Testis (tissue), 3 donors: Measurements from ENCODE around the gene LRRC42. TPM values are rescaled to one million over a fixed set of nuclear protein-coding genes. Genes with fewer than 3 reads are reported as not detected.

Source experiments
- DNase-seq: peaks from one replicate; pipeline ENCODE4 v3.0.0-alpha.2; 2019
- H3K27ac ChIP-seq, 2 donors: fragments of 200-600 bp; sonication (generic); one replicate each; pipeline ENCODE4 v1.5.1; 2019
- H3K27me3 ChIP-seq: fragments of 200-600 bp; sonication (generic); one replicate; pipeline ENCODE4 v1.5.1; 2019
- H3K36me3 ChIP-seq: fragments of 200-600 bp; sonication (generic); one replicate; pipeline ENCODE4 v1.5.1; 2017; ENCODE audit warnings: low read depth; ENCODE audit errors: missing control alignments
- H3K4me1 ChIP-seq: fragments of 200-600 bp; sonication (generic); one replicate; pipeline ENCODE4 v1.5.1; 2019
- H3K4me3 ChIP-seq, 2 donors: fragments of 200-600 bp; sonication (generic); one replicate each; pipeline ENCODE4 v1.5.1; 2017 to 2019
- H3K9me3 ChIP-seq: fragments of 200-600 bp; sonication (generic); one replicate; pipeline ENCODE4 v1.5.1; 2017
- CTCF ChIP-seq, 3 experiments: fragments of 450-650 bp in 2 of 3; fragments of 200-600 bp in 1 of 3; sonication (generic) in 1 of 3; IDR thresholded peaks; one replicate each; pipeline ENCODE4 v1.5.1; 2016 to 2019; ENCODE audit warnings: antibody characterized with exemption in 3 of 3, mild to moderate bottlenecking in 2 of 3, moderate library complexity in 1 of 3
- POLR2A ChIP-seq: fragments of 450-650 bp; IDR thresholded peaks from one replicate; pipeline ENCODE4 v1.6.1; 2017; ENCODE audit warnings: antibody characterized with exemption, mild to moderate bottlenecking, moderate library complexity
- WGBS, 2 donors: methylation state at CpG; one replicate each; pipeline ENCODE4 v1.1.5; 2018; 5-methylcytosine and 5-hydroxymethylcytosine counted together
- intact Hi-C: fragments of 100-400 bp; cut with DNase I; formaldehyde crosslinking; loops from one replicate; pipeline ENCODE4 v1.15.1; 2023; ENCODE audit warnings: low total_unique reads
- polyA plus RNA-seq: library from polyadenylated mRNA; stranded (reverse); fragments of 350-450 nt; fragmentation: Illumina TruSeq; extraction: RNeasy Lipid Tissue Mini Kit (QIAGEN cat#74804); gene quantifications from one replicate; pipeline ENCODE4 v1.2.3, GENCODE V29; 2014; ENCODE audit warnings: low read depth, low replicate concordance; ENCODE audit not compliant: insufficient read depth
- total RNA-seq, 2 donors: library from RNA; depleted of rRNA; stranded (reverse); fragments of >200 nt; gene quantifications; one replicate each; pipeline ENCODE4 v1.2.3, GENCODE V29; 2016

The LRRC42 gene
- total and polyA plus RNA-seq, 3 donors from 2014 or later: 37.8 to 42.8 (median 41.2) TPM

GRCh38 chr1:53913352-53914033, 32.7 kb upstream of the LRRC42 start:
- H3K36me3 ChIP-seq: no peaks in the 10 kb centered on the region
- H3K9me3 ChIP-seq: no peaks in the 10 kb centered on the region
- WGBS, 2 donors: 77 to 79% methylated on average over 5 of the region's 5 CpGs
- no peaks in the 10 kb centered on the region for H3K27me3 ChIP-seq
- no peak for DNase-seq
- intact Hi-C loops: no loop called here
- no peak overlapping the region for H3K27ac ChIP-seq
- peaks cover 8% of the 10 kb centered on the region for H3K4me1 ChIP-seq
- TF ChIP-seq CTCF (IDR thresholded peaks at IDR 0.05) (no peak), POLR2A (no peak)
- no peak overlapping the region for H3K4me3 ChIP-seq

- TF ChIP-seq CTCF (IDR thresholded peaks at IDR 0.05) (no peak), POLR2A (no peak)
- 62 to 64% methylated on average over 5 of the region's 5 CpGs for WGBS, 2 donors
- H3K4me1 ChIP-seq: no peaks in the 10 kb centered on the region
- no peaks in the 10 kb centered on the region for H3K36me3 ChIP-seq
- H3K4me3 ChIP-seq: no peak overlapping the region
- H3K27ac ChIP-seq: no peak overlapping the region
- H3K9me3 ChIP-seq: no peaks in the 10 kb centered on the region
- H3K27me3 ChIP-seq: no peaks in the 10 kb centered on the region
- intact Hi-C loops: no loop called here
- no peak for DNase-seq
These were observed 27.8 kb upstream of the LRRC42 start for GRCh38 chr1:53918343-53918742.

GRCh38 chr1:53919675-53920066, 26.5 kb upstream of the LRRC42 start:
- no peaks in the 10 kb centered on the region for H3K4me1 ChIP-seq
- intact Hi-C loops: no loop called here
- H3K4me3 ChIP-seq: no peak overlapping the region
- DNase-seq: no peak
- H3K27me3 ChIP-seq: no peaks in the 10 kb centered on the region
- no peaks in the 10 kb centered on the region for H3K36me3 ChIP-seq
- TF ChIP-seq POLR2A (no peak), CTCF (IDR thresholded peaks at IDR 0.05) (no peak)
- H3K27ac ChIP-seq: no peak overlapping the region
- H3K9me3 ChIP-seq: no peaks in the 10 kb centered on the region
- WGBS, 2 donors: 87 to 99% methylated on average over 3 of the region's 3 CpGs

- no peak for TF ChIP-seq CTCF (IDR thresholded peaks at IDR 0.05)
- TF ChIP-seq POLR2A: no peak
- H3K9me3 ChIP-seq: no peaks in the 10 kb centered on the region
- no peaks in the 10 kb centered on the region for H3K36me3 ChIP-seq
- no peak overlapping the region for H3K27ac ChIP-seq
- H3K27me3 ChIP-seq: no peaks in the 10 kb centered on the region
- no peak for DNase-seq
- no peaks in the 10 kb centered on the region for H3K4me1 ChIP-seq
- intact Hi-C loops: no loop called here
- 95 to 96% methylated on average over 2 of the region's 2 CpGs for WGBS, 2 donors
- no peak overlapping the region for H3K4me3 ChIP-seq
These were observed 18.7 kb upstream of the LRRC42 start for GRCh38 chr1:53927376-53927881.
